Activated naive CD8-positive, alpha-beta T cell treated with anti-CD3 and anti-CD28 coated beads, Interleukin-2, amount 10 ng/mL, durations not matched to agents 7 days and 5 days (primary cell): ENCODE measurements around the gene MAP7D2. TPM values are rescaled to one million over a fixed set of nuclear protein-coding genes. Genes with fewer than 3 reads are reported as not detected.

Experiments
- ATAC-seq: fragments of 150-1000 bp; cut with Tn5 transposase; one replicate; pipeline ENCODE4 v1.10.0; 2021; ENCODE audit warnings: low read depth, moderate library complexity
- POLR2A ChIA-PET: fragments of 350-600 bp; sonication (Branson Sonifier 250); formaldehyde crosslinking; loops from one replicate; lab custom pipeline; 2021; ENCODE audit warnings: antibody characterized with exemption; lab: Charles Lee
- DNase-seq: peaks from one replicate; pipeline ENCODE4 v3.0.0; 2021
- H3K27ac Mint-ChIP-seq: one replicate; pipeline ENCODE4 v1.8.0; 2022; ENCODE audit warnings: mild to moderate bottlenecking, mixed read lengths
- H3K27me3 Mint-ChIP-seq: one replicate; pipeline ENCODE4 v1.8.0; 2022; ENCODE audit warnings: mild to moderate bottlenecking, moderate library complexity, mixed read lengths
- H3K36me3 Mint-ChIP-seq: one replicate; pipeline ENCODE4 v1.8.0; 2021; ENCODE audit warnings: mild to moderate bottlenecking, mixed read lengths
- H3K4me1 Mint-ChIP-seq: one replicate; pipeline ENCODE4 v1.8.0; 2021; ENCODE audit warnings: mixed read lengths
- H3K4me3 Mint-ChIP-seq: one replicate; pipeline ENCODE4 v1.8.0; 2022; ENCODE audit warnings: mild to moderate bottlenecking, moderate library complexity, mixed read lengths
- H3K9me3 Mint-ChIP-seq: one replicate; pipeline ENCODE4 v1.8.0; 2021; ENCODE audit warnings: mixed read lengths
- microRNA-seq: library from miRNA; unstranded; fragments of <30 nt; microRNA quantifications from one replicate; pipeline ENCODE4 v1.2.0, GENCODE V29; 2022
- total RNA-seq, 2 experiments: library from RNA; stranded (reverse); gene quantifications; one replicate each; pipeline ENCODE4 v1.2.3, GENCODE V29; 2021

Gene MAP7D2
- total RNA-seq, 2 experiments from 2014 or later, result 0.17 to 0.30 TPM

GRCh38 chrX:19966056-19966455, 150.7 kb downstream of the MAP7D2 start:
- ATAC-seq, result no peak
- H3K36me3 Mint-ChIP-seq, result peaks cover 21% of the 10 kb centered on the region
- no peak overlapping the region for H3K27ac Mint-ChIP-seq
- no peak for DNase-seq
- peaks cover 10% of the 10 kb centered on the region for H3K4me1 Mint-ChIP-seq
- no peaks in the 10 kb centered on the region for H3K9me3 Mint-ChIP-seq
- POLR2A ChIA-PET, result no interaction called here
- no peaks in the 10 kb centered on the region for H3K27me3 Mint-ChIP-seq
- no peak overlapping the region for H3K4me3 Mint-ChIP-seq

DNA sequence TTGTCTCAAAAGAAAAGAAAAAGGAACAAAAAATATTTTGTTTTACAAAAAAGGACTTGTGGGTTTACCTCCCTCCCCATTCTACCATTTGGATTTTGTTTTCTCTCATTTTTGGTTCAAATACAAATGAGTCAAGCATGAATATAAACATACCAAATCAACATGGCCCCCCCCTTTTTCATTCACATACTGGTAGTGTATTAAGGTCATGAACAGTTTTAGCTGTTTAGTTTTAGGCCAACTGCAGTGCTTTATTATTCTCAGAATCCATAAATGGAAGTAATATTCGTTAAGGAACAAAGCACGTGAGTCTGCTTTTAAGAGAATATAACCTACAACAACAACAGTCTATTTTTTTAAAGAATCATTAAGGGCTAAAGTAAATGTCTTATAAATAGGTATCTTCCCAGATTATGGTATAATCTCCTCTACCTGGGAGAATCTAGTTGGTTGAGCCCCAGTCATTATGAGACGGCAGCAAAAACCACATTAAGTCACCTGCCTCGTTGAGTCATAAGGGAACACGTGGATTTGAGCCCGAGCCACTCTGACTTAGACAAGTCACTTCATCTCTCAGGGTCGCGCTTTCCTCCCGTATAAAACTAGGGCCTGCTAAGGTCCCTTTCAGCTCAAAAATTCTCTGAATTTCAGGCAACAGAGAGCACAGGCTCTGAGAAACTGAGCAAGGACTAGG, 152.5 kb downstream of the MAP7D2 start:
- POLR2A ChIA-PET, result interaction anchor here (0.7 kb wide), 1 partner anchor 11 kb away, joined by 3 read pairs; no protein-coding TSS in a partner anchor
- no peaks in the 10 kb centered on the region for H3K27me3 Mint-ChIP-seq

GRCh38 chrX:19960913-19961312, 155.8 kb downstream of the MAP7D2 start:
- no peaks in the 10 kb centered on the region for H3K27me3 Mint-ChIP-seq
- DNase-seq, result no peak

More for the DNA sequence above, 152.5 kb downstream of the MAP7D2 start:
- H3K9me3 Mint-ChIP-seq, result no peaks in the 10 kb centered on the region
- ATAC-seq, result peak; percentile 65
- peaks cover 10% of the 10 kb centered on the region for H3K4me1 Mint-ChIP-seq
- peaks cover 22% of the 10 kb centered on the region for H3K36me3 Mint-ChIP-seq
- no peak for DNase-seq
- no peak overlapping the region for H3K27ac Mint-ChIP-seq
- no peak overlapping the region for H3K4me3 Mint-ChIP-seq

DNA sequence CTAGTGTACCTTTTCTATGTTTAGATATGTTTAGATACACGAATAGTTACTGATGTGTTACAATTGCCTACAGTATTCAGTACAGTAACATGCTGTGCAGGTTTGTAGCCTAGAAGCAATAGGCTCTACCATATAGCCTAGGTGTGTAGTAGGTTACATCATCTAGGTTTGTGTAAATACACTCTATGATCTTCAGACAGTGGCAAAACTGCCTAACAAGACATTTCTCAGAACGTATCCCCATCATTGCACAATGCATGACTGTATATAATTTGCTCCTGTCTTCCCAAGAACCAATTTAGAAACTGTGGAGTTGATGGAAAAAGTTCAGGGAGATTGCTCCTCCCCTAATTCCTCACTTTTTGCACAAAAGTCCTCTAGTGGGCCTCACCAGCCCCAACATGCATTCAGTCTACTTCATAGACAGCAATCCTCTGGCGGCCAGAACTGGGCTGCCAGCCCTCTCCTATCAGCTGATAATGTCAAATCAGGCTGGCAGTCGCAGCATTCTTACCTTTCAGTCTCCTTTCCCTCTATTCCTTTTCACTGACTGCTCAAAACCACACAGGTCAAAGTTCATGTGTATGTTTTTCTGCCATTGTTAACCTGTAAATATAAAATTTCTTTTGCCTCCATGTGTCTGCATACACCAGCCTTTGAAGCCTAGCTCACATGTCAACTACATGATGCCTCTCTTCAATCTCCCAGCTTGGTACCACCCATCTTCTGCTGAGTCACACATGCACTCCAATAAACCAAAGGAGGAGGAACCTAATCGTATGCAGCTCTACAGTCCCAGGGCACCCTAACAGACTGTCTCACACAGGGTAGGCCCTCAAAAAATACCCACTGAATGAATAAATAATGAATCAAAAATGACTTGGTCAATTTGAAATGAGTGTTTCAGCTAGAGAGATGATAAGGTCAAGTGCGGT, 157.9 kb downstream of the MAP7D2 start:
- Mint-ChIP-seq H3K36me3 (peaks cover 8% of the 10 kb centered on the region), H3K27ac (no peak overlapping the region), H3K4me3 (no peak overlapping the region), H3K9me3 (no peaks in the 10 kb centered on the region), H3K27me3 (no peaks in the 10 kb centered on the region), H3K4me1 (no peaks in the 10 kb centered on the region)
- POLR2A ChIA-PET, result no interaction called here
- ATAC-seq (no peak), DNase-seq (no peak)

More at GRCh38 chrX:19960913-19961312, 155.8 kb downstream of the MAP7D2 start:
- no peak for ATAC-seq
- Mint-ChIP-seq H3K36me3 (peaks cover 17% of the 10 kb centered on the region), H3K27ac (no peak overlapping the region), H3K4me3 (no peak overlapping the region), H3K4me1 (peaks cover 7% of the 10 kb centered on the region), H3K9me3 (no peaks in the 10 kb centered on the region)
- POLR2A ChIA-PET, result no interaction called here

DNA sequence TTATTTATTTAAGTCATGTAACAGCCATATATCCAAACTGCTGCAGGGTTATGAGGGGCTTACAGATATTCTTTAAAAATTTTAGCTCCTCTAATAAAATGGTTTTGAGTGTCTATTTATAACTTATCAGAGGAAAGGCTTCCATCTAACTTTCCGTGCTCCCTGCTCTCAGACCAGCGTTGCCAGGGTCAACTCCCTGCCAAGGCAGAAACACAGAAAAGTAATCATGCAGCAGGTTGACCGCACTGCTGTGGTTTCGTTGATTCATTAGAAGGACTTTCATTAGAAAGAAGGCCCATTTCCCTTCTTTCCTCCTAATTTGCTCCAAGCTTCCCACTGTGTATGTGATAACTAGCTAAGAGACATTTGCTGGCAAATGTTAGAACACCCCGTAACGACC, 159.8 kb downstream of the MAP7D2 start:
- Mint-ChIP-seq H3K9me3 (no peaks in the 10 kb centered on the region), H3K4me1 (no peaks in the 10 kb centered on the region), H3K27me3 (no peaks in the 10 kb centered on the region), H3K36me3 (peaks cover 6% of the 10 kb centered on the region), H3K27ac (no peak overlapping the region), H3K4me3 (no peak overlapping the region)
- POLR2A ChIA-PET, result no interaction called here
- DNase-seq, result no peak
- no peak for ATAC-seq

Small RNAs within 50 kb of the gene (microRNA-seq; reads per million reads assigned to microRNA genes)
- not detected for gene MIR23C

Other genes with a start within 250 kb of the MAP7D2 start
- 100 to 1,000 TPM; 108 TPM for gene SH3KBP1, start 229.3 kb downstream of the MAP7D2 start, total RNA-seq
- gene BCLAF3, start 125.8 kb downstream of the MAP7D2 start, total RNA-seq, result 1 to 10 TPM; 8.0 to 8.9 TPM
- 10 to 100 TPM; 63.9 to 66.0 TPM for gene EIF1AX, start 24.9 kb upstream of the MAP7D2 start, total RNA-seq
- gene RPS6KA3, start 150.0 kb upstream of the MAP7D2 start, total RNA-seq, result 10 to 100 TPM; 92.3 to 99.7 TPM